GM21786 (cell line): ENCODE data around the gene SYTL4.
"Not testable (repeated sequence)": the region's sequence is repeated elsewhere in the genome, so short reads cannot be mapped to it uniquely, and the experiment has no call there.

Experiments
- ATAC-seq: cut with Tn5 transposase; IDR thresholded peaks from one replicate; pipeline ENCODE4 v1.9.1; 2021; ENCODE audit not compliant: unreplicated experiment

The SYTL4 gene

GRCh38 chrX:100731441-100732281, at the start of gene SYTL4:
Gene SYTL4, minus strand, starts transcription at chrX:100732121. Its CDS starts 30,084 bp downstream, at chrX:100702037.
- ATAC-seq = no peak

DNA sequence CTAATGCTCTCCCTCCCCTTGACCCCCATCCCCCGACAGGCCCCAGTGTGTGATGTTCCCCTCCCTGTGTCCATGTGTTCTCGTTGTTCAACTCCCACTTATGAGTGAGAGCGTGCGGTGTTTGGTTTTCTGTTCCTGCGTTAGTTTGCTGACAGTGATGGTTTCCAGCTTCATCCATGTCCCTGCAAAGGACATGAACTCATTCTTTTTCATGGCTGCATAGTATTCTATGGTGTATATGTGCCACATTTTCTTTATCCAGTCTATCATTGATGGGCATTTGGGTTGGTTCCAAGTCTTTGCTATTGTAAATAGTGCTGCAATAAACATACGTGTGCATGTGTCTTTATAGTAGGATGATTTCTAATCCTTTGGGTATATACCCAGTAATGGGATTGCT, 37.5 kb upstream of the SYTL4 start:
- not testable (repeated sequence) for ATAC-seq

DNA sequence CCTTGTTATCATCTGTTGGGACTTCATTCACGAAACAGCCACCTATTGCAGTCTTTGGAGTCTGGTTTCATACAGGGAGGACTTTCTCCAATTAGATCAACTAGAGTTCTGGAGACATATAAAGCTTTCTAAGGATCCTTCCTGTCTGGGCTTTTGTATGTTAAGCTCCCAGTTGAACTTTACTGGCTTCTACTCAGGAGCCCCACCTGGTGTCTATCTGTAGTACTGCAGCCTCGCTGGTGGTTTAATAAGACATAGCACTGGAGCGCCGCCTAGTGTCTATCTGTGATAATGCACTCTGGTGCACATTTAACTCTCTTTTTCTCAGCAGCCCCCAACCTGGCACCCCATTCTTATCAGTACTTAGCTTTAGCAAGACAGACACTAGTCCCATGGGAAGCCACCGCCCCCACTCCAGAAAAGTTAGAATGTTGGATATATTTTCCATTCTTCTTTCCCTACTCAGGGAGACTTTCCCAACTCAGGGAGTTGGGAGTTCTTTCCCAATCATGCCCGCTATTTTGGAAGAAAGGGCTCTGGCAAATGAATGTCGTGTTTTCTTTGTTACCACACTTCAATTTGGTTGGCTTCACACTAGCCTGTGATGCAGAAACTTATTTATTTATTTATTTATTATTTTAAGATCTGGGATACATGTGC, 36.9 kb upstream of the SYTL4 start:
- peak; percentile 68 for ATAC-seq

GRCh38 chrX:100750883-100751282, 19.0 kb upstream of the SYTL4 start:
- ATAC-seq = no peak

GRCh38 chrX:100748108-100748507, 16.2 kb upstream of the SYTL4 start:
- ATAC-seq = no peak

DNA sequence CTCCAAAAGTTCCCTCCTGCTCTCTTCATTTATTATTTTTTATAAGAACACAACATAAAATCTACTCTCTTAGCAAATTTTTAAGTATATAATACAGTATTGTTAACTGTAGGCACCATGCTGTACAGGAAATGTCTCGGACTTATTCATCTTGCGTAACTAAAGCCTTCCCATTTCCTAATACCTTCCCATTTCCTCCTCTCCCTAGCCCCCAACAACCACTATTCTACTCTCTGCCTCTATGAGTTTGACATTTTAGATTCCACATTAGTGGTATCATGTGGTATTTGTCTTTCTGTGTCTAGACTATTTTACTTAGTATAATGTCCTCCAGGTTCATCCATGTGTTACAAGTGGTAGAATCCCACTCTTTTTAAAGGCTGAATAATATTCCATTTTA, 15.8 kb upstream of the SYTL4 start:
- ATAC-seq = no peak

DNA sequence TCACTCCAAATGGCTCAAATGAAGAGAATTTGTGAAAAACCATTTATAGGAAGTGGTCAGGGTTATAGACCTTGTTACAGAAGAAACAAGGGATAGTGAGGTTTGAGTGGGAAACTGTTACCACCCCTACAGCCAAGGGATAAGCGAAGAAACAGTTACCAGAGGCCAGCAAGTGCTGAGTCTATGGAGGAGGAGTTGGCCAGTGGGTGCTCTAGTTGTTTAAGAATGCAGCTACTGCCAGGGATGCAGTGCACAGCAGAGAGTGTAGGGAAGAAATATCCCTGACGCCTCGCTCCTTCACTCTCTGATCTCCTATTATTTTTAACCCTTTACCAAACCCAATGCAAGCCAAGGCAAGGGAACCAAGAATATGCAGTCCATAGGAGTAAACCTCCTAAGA, 15.2 kb upstream of the SYTL4 start:
- no peak for ATAC-seq

GRCh38 chrX:100745806-100746537, 14.1 kb upstream of the SYTL4 start:
- no peak for ATAC-seq

- no peak for ATAC-seq
These were observed 13.3 kb upstream of the SYTL4 start for GRCh38 chrX:100745205-100745604.

DNA sequence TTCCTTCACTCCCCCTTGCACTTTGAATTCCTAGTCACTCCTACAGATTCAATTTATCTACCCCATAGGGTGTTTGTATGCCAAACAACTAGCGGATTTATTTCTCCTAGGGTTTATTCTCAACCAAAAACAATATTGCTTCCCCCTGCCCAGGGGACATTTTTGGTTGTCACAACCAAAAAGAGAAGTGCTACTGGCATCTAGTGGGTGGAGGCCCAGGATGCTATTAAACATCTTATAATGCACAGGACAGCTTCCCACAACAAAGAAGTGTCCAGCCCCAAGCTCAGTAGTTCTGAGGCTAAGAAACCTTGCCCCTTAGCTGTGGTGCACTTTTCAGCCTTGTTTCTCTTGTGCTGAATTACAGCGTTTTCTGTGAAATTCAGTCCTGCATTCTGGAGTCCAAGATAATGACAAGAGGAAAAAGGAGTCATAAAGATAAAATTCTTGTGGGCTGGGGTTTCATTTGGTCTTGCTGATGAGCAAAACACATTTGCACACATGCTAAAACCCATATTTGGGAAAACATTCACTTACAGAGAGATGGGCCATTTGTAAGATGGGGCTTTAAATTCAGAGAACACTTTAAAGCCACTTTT, 11.2 kb upstream of the SYTL4 start:
- no peak for ATAC-seq

- ATAC-seq = not testable (repeated sequence)
These were observed 7.9 kb downstream of the SYTL4 start for GRCh38 chrX:100724006-100724405.

DNA sequence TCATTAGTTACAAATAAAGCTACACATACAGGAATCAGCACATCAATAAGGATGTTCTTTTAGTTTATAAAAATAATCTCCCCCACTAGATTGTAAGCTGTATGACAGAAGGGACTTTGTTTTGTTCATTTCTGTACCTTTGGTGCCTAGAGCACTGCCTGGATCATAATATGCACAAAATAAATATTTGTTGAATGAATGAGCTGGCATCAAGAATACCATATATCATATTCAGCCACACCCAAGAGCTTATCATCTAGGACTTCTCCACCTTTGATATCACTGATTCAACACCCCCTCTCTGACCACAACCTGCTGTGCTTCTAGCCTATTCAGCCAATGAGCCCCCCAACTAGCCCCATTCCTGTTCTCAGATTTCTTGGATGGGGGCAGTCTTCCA, 10.6 kb downstream of the SYTL4 start:
- no peak for ATAC-seq

- no peak for ATAC-seq
These were observed 11.6 kb downstream of the SYTL4 start for GRCh38 chrX:100720301-100720700.

DNA sequence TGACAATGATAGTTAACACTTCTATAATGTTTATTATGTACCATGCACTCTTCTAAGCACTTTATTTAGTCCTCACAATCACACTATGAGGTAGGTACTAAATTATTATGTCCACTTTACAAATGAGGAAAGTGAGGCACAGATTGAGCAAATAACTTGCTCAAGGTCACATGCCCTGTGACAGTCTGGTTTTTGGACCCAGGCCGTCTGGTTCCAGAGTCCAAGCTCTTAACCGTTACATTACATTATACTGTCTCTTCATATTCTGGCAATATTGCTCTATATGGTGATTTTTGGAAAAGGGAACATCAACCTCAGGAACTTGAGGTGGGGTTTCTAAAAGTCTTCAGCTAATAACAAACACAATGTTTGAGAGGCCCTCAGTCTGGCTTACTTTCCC, 12.8 kb downstream of the SYTL4 start:
- ATAC-seq = no peak

DNA sequence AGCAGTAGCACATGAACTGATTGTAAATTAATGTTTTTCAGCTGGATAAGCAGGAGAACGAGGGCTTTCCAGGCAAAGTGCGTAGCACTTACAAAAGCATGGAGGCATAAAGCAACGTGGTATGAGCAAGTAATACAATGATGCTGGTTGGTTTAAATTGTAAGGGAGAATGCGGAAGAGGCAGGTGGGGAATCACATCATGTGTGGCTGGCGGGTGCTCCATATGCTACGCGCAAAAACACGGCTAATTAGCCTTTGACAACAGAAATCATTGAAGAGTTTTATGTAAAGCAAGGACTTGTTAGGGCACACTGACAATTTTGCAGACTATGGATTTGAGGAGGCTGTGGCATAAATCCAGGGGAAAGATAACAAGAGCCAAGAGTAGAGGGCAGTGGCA, 14.6 kb downstream of the SYTL4 start:
- ATAC-seq = no peak

- ATAC-seq = no peak
These were observed 21.1 kb downstream of the SYTL4 start for GRCh38 chrX:100710816-100711215.

- ATAC-seq = no peak
These were observed 27.2 kb downstream of the SYTL4 start for GRCh38 chrX:100704581-100705203.

- ATAC-seq = no peak
These were observed 31.1 kb downstream of the SYTL4 start for GRCh38 chrX:100700809-100701208.

- ATAC-seq = no peak
These were observed 33.4 kb downstream of the SYTL4 start for GRCh38 chrX:100698551-100698950.

GRCh38 chrX:100696699-100697351, 35.1 kb downstream of the SYTL4 start:
- no peak for ATAC-seq
